PC-3 (cell line): ENCODE data around the gene SETD1B.

Source experiments
- CTCF ChIP-seq: fragments of 300-600 bp; sonication (generic); conservative IDR thresholded peaks from 2 replicates; pipeline ENCODE4 v1.5.1; 2017; ENCODE audit warnings: antibody characterized with exemption, low read depth, mild to moderate bottlenecking, low read length
- EZH2 ChIP-seq: fragments of 300-600 bp; sonication (generic); IDR thresholded peaks from one replicate; pipeline ENCODE4 v1.6.1; 2017; ENCODE audit warnings: antibody characterized with exemption, mild to moderate bottlenecking, low read length; ENCODE audit not compliant: unreplicated experiment
- EZH2phosphoT487 ChIP-seq: fragments of 300-600 bp; sonication (generic); IDR thresholded peaks from 2 replicates; pipeline ENCODE4 v1.6.1; 2018; ENCODE audit warnings: mild to moderate bottlenecking, antibody characterized with exemption, low read length, borderline replicate concordance

- TF ChIP-seq EZH2: no peak
- no peak for TF ChIP-seq CTCF
- no peak for TF ChIP-seq EZH2phosphoT487
These were observed 25.6 kb downstream of the SETD1B start for GRCh38 chr12:121829250-121829918.
